A549 treated with dexamethasone at 1 μM for 4 hours (cell line): Measurements from ENCODE around the gene STX3. TPM values are rescaled to one million over a fixed set of nuclear protein-coding genes. Genes with fewer than 3 reads are reported as not detected.

ENCODE experiments used
- total RNA-seq: library from RNA; stranded (reverse); fragments of 200-300 nt; extraction: Qiagen RNA extraction; gene quantifications from 5 replicates; pipeline ENCODE4 v1.2.3, GENCODE V29; 2022

STX3 gene
- 17.6 to 24.9 TPM (median 22.8 TPM) in 5 replicates for total RNA-seq

DNA sequence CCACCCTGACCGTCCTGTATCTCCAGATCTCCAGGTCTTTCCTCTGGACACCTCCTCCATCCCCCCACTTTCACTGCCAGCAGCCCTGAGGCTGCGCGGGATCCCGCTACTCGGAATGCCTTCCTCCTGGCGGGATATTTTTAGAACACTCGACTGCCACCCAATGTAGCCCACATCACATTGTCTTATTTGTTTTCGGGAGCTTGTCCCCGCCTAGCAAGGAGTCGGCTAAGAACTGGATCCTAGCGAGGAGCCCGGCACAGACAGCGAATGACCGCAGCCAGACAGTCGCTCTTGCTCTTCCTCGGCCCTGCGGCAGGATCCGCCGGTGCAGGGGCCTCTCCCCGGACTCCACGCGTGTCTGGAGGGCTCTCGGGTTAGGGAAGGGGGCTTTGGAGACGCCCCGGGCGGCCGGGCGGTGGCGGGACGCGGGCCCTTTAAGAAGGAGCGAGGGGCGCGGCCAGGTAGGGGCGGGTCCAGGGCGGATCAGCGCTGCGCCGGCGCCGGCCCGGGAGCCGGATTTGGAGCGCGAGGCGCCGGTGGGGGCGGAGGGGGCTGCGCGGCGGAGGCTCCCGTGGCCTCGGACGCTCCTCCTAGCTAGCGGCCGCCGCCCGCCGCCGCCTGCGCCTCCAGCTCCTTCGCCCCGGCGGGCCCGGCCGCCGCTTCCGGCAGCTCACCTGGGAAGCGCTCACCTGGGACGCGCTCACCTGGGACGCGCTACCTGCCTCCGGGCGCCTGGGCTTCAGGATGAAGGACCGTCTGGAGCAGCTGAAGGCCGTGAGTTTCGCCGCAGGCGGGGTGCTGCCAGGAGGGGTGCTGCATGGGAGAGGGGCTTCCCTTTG lies at the start of gene STX3:
TSS of gene STX3 (plus strand) at position 518 of the 842 bp plus-strand sequence. CDS start at position 748, 230 bp downstream.

DNA sequence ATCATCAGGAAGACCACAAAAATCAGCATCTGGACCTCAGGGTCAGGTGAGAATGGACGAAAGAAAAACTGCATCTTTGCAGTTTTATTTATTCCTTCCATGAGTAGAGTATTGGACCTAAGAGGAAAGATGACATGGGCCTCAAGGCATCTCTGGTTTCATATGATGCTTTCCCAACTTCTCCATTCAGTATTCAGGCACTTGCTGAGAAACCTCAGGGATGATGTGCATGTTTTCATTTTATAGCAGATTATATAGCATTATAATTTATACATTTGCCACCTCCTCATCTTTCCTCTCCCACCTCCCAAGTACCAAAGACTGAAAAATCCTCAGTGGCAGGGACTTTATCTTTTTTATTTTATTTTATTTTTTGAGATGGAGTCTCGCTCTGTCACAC lies 41.4 kb upstream of the STX3 start, which contains the start of gene OR10V1:
TSS of gene OR10V1 (minus strand) at position 101 of the 400 bp plus-strand sequence. CDS start at position 101, 0 bp downstream.

DNA sequence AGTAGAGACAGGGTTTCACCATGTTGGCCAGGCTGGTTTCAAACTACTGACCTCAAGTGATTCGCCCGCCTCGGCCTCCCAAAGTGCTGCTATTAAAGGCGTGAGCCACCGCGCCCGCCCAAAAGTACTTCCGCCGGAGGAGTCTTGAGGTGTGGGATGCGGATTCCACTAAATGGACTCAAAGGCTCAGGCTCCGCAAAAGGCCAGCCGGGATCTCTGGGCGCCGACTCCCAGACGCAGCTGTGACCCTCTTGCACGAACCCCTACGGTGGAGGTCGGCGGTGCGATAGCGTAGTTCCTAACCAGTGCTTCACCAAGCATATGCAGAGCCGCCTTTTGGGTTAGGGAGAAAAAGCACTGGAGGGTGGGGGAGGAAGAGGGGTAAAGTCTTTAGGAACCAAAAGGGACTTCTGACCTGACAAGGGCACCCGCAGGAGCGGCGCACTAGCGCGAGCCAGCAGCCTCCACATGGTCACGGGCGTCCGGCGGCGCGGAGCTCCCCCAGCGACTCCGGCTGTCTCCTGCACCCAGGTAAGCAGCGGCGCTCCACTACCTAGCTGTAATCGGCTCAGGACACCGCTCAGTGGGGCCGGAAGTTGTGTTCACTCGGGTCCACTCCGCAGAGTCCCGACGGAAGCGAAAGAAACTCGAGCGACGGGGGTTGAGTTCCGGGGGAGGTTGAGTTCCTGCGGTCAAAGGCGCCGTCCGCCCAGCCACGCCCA lies 55.2 kb downstream of the STX3 start, which contains the start of gene MRPL16:
TSS of gene MRPL16 (minus strand) at position 590 of the 722 bp plus-strand sequence. CDS start at position 470, 120 bp downstream.

DNA sequence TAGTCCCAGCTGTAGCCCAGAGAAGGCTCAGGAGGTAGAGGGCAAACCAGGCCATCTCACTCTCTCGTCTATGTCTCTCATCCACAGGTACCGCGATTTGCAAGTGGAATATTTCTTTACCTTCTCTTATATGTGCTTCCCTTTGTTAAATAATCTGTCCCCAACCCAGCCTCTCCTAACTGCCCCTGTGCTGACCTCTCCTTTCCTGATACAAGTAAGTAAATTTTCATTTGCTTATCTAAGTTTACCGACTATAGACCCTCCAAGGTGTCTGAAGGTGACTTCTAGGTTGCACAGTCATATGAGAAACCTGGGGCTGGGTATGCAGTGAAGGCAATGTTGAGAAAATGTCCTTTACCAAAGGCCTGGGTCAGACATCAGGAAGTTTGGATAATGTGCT lies 90.2 kb downstream of the STX3 start, which contains the start of gene CBLIF:
TSS of gene CBLIF (minus strand) at position 101 of the 400 bp plus-strand sequence. CDS start at position 55, 46 bp downstream.

Other genes with a start within 250 kb of the STX3 start
- gene OR4D9, start 243.8 kb upstream of the STX3 start, total RNA-seq = not detected in 5 replicates
- 29.6 to 38.8 TPM (median 34.0 TPM) in 5 replicates for gene OSBP, start 139.6 kb upstream of the STX3 start, total RNA-seq
- gene PATL1, start 86.3 kb upstream of the STX3 start, total RNA-seq = 44.5 to 55.4 TPM (median 52.3 TPM) in 5 replicates
- gene OR10V1, start 41.5 kb upstream of the STX3 start, total RNA-seq = not detected in 5 replicates
- 61.1 to 68.2 TPM (median 66.5 TPM) in 5 replicates for gene MRPL16, start 55.4 kb downstream of the STX3 start, total RNA-seq
- not detected in 5 replicates for gene CBLIF, start 90.1 kb downstream of the STX3 start, total RNA-seq
- 0.13 to 0.46 TPM (median 0.20 TPM) in 5 replicates for gene TCN1, start 111.1 kb downstream of the STX3 start, total RNA-seq
- gene OOSP3, start 123.4 kb downstream of the STX3 start, total RNA-seq = not detected in 5 replicates
- gene OOSP1, start 183.1 kb downstream of the STX3 start, total RNA-seq = not detected in 5 replicates
- not detected in 5 replicates for gene OOSP4A, start 208.7 kb downstream of the STX3 start, total RNA-seq